Kidney tubule cell (primary cell): ENCODE measurements around the gene ILK.

Experiments used
- DNase-seq: peaks from one replicate; pipeline ENCODE4 v3.0.0-alpha.2; 2018; ENCODE audit warnings: low spot score

ILK gene

GRCh38 chr11:6657346-6657745, 53.8 kb downstream of the ILK start:
- no peak for DNase-seq

GRCh38 chr11:6658647-6659046, 55.1 kb downstream of the ILK start:
- DNase-seq: no peak
